Astrocyte of the hippocampus (primary cell): ENCODE measurements around the gene STMP1.

Experiments
- DNase-seq: peaks from one replicate; pipeline ENCODE4 v3.0.0; 2011; ENCODE audit warnings: low read depth, low spot score

Gene STMP1

DNA sequence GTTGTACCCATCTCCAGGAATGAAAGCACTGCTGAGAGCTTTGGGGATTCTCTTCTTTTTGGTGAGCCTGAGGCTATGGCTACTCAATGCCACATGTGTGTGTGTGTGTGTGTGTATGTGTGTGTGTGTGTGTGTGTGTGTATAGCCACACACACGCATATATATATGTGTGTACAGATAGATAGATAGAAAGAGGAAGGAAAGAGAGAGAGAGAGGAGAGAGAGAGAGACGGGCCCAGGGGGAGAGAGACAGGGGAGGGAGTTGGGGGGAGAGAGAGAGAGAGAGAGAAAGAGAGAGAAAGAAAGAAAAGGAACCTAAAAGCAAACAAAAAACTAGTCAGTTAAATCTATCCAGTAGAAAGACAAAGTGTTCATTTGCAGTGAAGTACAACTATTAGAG, 57.4 kb downstream of the STMP1 start:
- DNase-seq, result no peak

DNA sequence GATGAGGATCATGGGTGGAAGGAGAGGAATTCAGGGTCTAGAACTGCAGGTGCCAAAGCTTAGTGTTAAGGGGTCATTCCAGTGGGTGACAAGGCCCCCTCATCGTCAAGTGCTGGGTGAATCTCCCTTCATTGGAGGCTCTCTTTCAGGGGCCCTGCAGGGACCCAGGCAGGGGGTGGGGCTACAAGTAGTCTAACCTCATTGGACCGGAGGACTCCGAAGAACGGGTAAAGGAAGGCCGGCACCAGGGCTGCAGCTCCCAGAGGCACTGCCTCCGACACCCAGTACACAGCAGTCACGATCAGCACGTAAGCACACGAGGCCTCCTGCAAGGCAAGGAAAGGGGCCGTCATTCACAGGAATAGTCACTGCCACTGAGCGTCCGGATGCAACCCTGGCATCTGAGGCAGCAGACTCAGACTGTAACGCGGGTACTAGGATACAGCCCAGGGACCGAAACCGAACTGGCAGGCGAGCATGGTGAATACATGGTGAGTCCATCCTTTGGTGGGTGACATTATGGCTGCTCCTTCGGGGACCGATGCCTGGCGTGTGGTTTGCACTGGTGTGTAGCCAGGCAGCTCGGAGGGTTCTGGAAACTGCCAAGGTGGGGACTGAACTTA, 59.0 kb downstream of the STMP1 start:
- DNase-seq, result no peak

- DNase-seq, result no peak
Measured at GRCh38 chr7:135723411-135723810, 61.1 kb downstream of the STMP1 start.
